GM19395 (cell line): ENCODE results near the gene ATG9A.

ENCODE experiments used
- ATAC-seq: cut with Tn5 transposase; IDR thresholded peaks from one replicate; pipeline ENCODE4 v1.9.1; 2021; ENCODE audit warnings: mild to moderate bottlenecking, moderate library complexity; ENCODE audit not compliant: unreplicated experiment

ATG9A gene

DNA sequence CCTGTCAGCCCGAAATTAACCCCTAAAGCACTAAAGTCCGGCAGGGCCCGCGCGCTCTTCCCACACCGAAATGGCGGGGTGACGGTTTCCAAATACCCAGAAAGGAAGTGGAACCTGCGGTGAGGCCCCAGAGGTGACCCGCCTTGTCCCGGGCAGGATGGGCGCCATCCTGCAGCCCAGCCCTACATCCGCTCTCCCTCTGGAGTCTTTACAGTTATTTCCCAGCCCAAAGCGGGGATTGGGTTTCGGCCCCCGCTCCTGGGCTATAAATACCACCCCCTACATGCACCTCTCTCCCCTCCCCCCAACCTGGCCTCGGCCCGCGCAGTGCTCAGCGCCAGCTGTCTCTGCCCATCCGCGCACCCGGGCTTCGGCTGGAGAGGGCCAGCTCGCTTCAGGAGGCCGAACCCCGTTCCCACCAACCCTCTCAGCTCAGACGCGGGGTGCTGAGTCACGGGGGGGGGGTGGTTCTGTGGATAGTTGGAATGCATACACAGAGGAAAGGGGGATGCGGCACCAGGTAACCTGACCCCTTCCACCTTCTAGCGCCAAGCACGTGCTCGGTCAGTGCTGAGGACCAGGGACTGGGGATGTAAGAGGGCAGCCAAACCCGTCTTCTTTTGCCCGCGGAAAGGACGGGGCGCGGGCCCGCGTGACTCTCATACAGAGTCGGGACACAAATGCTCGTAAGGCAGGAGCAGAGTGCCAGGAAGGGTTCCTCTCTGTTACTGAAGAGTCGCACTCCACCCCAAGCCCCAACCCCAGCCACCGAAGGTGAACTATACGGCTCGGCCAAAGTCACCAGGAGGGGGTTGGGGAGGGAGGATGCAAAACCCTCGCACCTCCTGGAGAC is 23.7 kb upstream of the ATG9A start, which contains the start of gene TUBA4B:
TSS of gene TUBA4B (plus strand) at position 344 of the 853 bp plus-strand sequence. CDS start at position 509, 165 bp downstream.
- peak; percentile 23 for ATAC-seq

DNA sequence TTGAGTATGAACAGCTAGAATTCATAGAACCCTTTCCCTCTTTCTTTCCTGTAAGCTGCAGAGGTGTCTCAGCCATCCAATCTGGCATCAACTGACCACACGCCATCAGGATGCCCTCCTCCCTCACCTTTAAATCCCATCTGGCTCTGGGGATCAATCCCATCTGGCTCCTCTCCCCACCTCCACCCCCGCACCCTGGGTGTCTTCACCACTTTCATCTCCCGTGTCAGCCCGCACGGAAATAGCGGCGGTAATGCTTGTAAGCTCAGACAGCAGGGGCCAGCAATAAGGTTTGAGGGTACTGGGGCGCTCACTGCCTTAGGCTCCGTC is 23.1 kb upstream of the ATG9A start:
- ATAC-seq: no peak

DNA sequence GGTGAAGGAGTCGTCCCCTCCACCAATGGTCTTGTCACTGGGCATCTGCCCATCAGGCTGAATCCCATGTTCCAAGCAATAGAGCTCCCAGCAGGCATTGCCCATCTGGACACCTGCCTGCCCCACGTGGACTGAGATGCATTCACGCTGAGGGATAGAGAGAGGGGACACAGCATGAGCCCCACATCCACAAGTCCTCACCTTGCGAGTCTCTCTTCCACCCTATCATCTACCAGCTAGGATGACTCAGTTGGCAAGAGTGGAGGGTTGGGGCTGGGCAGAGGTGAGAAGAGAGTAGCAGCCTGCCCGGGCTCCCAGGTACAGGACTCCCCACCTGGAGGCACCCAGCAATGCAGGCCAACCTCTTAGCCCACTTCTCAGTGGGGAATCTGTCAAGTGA is 22.6 kb upstream of the ATG9A start:
- ATAC-seq: no peak

DNA sequence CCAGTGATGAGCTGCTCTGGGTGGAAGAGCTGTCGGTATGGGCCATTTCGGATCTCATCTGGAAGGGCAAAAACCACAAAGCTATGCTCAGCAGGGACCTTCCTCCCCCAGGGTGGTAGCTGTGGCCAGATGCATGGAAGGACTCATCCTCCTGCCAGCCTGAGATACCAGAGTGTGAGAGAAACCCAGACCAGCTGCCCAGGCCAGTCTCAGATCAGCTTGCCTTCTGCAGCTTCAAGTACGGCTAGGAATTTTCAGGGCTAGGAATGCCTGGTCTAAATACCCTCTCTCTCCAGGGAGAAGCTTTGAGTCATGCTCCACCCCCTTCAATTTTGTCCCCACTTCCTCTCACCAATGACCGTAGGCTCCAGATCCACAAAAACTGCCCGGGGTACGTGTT is 22.2 kb upstream of the ATG9A start:
- no peak for ATAC-seq

DNA sequence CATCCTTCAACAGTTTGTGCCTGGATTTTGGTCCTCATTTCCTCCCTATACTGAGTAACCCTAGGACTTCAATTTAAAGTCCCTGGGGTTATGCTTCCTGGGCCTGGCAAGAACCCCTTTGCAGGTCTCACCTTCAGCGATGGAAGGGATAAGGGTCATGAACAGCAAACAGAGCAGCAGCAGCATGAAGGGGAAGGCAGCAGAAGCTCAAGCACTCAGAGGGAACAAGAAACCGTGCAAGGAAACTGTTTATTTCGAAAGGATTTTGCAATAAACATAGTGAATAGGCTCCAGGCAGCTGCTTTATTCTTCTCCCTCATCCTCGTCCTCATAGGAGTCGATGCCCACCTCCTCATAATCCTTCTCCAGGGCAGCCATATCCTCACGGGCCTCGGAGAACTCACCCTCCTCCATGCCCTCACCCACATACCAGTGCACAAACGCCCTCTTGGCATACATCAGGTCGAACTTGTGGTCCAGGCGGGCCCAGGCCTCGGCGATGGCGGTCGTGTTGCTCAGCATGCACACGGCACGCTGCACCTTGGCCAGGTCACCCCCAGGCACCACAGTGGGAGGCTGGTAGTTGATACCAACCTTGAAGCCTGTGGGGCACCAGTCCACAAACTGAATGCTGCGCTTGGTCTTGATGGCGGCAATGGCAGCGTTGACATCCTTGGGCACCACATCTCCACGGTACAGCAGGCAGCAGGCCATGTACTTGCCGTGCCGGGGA is 20.8 kb upstream of the ATG9A start:
- ATAC-seq: no peak

DNA sequence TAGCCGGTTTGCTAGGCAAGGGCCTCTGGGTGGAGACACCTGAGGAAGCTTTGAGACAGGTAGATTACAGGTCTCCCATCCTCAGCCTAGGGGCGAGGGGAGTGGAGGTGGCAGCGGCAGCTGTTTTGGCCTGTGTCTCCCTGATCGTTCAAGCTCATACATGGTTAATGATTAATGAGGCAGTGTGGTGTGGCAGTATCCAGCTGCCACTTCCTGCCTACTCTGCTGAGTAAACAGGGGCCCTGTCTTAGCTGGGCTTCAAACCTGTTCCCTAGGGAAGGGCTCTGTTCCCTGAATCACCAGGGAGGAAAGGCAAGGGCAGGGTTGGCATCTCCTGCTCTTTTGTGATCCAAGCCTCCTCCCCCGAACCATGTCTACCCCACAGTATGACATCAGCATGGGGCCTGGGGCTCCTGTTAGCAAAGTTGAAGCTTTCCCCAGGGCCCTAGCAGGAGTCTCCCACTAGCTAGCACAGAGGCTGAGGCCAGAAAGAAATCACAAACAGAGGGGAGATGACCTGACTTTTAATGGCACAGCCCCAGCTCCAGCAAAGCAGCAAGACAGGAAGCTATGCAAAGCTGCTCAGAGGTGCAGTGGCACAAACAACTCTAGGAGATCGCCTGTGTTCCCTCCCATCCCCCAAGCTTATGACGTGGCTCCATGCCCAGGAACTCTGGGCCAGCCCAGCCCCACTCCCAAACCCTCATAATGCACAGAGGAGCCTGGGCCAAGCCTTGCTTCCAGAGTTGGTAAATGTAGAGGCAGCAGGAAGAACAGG is 20.0 kb upstream of the ATG9A start:
- peak; percentile 52 for ATAC-seq

DNA sequence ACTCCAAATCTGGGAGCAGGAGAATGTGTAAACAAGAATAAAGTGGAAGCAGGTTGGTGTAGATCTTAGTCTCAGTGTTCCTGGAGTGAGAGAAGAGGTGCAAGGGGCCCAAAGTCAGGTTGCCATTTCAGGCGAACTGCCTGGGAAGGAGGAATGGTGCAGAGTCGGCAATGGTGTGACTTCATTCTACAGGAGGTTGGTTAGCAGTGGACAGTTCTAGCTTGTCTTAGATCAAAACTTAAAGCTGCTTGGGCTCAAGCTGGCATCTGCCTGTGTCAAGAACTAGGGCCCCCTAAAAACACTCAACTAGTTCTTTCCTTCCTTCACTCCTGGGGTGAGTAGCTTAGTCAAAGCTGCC is 19.4 kb upstream of the ATG9A start:
- no peak for ATAC-seq

DNA sequence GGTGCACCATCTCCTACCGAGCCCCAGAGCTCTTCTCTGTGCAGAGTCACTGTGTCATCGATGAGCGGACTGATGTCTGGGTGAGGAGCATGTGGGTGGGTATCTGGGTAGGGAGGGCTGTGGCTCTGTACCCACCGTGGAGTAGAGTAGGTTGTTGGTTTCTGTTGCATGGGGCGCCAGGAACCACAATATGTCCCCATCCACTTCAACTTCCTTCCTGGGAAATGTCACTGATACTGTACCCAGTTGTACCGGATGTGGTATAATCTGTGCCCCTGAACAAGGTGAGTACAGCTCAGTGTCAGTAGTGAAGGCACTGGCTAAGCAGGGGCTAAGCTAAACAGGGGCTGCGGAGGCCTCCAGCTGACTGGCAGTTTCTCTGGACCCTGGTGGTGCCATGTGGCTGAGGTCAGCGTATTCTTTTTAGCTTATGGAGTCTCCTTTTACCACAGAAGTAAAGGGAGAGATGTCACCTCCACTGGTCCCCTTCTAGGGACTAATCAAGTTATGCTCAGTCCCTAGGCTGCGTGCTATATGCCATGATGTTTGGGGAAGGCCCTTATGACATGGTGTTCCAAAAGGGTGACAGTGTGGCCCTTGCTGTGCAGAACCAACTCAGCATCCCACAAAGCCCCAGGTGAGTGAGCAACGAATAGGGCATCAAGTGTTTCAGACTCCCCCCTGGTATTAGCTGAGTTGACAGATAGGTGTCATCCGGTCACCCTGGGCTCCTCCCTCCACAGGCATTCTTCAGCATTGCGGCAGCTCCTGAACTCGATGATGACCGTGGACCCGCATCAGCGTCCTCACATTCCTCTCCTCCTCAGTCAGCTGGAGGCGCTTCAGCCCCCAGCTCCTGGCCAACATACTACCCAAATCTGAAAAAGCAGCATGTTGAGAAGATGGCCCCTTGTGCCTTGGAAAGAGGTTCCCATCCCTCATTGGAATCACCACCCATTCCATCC is 18.5 kb upstream of the ATG9A start:
- ATAC-seq: no peak

DNA sequence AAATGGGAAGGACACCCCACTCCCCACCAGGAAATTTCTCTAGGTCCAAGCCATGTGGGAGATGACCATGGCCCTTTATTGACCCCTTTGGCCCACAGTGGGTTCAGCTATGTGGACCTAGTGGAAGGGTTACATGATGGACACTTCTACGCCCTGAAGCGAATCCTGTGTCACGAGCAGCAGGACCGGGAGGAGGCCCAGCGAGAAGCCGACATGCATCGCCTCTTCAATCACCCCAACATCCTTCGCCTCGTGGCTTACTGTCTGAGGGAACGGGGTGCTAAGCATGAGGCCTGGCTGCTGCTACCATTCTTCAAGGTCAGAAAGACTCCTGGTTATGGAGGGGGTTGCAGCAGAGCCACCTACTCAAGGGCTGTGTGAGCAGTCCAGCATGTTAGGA is 17.1 kb upstream of the ATG9A start:
- ATAC-seq: no peak

DNA sequence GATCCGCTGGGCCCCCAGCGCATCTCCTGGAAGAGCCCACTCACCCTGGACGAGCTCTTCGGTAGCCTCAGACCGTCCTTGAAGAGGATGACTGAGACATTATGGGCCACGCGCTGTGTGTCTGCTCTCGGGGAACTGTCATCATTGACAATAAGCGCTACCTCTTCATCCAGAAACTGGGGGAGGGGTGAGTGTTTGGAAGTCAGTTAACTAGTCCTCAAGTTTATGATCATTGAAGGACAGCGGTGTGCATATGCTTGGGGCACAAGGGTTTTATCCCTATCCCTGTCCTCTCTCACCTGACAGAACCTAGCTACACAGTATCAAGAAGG is 16.4 kb upstream of the ATG9A start:
- no peak for ATAC-seq

DNA sequence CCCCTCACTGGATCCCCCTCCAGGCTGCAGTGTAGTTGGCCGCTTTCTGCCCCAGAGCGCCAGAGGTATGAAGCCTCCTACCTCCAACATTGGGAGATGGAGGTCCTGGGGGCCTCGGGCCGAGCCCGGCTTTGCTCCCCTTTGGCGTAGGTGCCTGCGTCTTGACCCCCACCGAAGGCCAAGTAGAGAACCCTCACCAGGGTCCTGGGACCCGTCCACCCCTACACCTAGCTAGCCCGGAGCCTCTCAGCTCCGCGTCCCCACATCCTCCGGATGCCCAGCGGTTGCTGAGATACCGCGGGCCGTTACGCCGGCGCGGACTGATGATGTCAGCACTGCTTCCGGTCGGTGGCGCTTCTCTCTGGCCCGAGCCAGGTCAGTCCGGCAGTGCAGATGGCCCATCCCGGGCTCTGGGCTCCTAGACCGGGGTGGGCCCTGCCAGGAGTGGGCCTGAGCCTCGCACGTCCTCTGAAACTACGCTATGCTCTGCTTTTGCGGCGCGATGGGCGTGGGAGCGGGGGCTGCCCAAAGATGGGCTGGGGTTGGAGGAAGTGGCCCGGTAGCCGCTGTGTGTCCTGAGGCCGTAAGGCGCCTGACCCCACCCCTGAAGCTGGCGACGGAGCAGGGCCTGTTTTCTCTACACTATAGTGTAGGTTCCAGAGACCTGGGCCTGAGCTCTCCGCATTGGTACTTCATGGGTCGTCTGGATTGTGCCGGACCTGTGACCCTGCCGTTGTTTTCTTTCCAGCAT is 15.9 kb upstream of the ATG9A start, which contains the start of the genes GLB1L and STK16:
TSS of gene GLB1L (minus strand) at position 297 of the 751 bp plus-strand sequence. CDS start 1,871 bp downstream, outside the sequence.
TSS of gene STK16 (plus strand) at position 332 of the 751 bp plus-strand sequence. CDS start 521 bp downstream, outside the sequence.
- peak; percentile 69 for ATAC-seq

DNA sequence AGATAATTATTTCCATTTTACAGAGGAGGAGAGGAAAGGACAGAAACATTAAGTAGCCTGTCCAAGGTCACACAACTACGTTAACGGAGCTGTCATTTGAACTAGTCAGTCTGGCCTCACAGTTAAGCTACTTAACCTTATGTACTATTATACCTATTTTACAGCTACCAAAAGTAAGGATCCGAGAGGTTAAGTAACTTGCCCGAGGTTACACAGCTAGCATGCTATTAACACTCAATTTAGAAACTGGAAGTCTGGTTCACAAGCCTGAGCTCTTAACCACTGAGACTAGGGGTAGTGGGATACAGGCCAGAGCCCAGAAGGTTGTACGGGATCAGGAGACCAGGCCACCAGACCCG is 15.3 kb upstream of the ATG9A start:
- ATAC-seq: no peak

DNA sequence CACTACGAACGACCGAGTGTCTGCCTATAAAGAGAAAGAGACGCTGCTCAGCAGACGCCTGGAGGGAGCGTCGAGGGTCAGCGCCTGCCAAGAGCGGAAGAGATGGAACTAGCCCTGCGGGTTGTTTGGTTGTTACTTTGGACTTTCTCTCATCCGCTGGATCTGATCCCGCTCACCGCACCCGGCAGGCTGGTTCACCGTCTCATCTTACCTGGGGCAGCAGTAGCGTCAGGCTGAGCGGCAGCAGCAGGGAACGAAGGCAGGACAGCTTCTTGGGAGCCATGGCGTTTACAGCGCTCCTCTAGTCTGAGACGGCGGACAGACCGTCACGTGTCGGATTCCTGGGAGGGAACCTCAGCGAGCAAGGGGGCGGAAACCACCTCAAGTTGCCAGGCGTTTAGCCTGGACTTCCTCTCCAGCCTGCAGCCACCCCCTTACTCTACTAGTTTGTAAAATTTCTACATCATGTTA is 13.9 kb upstream of the ATG9A start:
- ATAC-seq: no peak

DNA sequence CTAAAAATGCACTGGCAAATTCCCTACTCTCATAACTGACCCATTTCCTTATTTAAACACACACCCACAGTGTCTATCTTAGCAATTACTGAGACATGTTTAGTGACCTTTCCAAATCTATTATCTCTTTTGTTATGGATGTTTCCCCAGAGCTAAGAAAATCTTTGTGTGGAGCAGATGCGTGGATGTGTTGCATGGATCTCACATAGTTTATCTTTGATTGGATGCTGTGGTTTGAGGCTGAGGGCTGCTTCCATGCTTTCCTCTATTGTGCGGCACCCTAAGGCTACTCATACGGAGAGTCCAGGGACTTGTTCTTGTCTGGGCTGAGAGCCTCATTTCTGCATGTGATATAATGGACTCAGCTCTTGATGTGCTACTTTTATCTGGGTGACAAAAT is 4.9 kb upstream of the ATG9A start:
- ATAC-seq: no peak

DNA sequence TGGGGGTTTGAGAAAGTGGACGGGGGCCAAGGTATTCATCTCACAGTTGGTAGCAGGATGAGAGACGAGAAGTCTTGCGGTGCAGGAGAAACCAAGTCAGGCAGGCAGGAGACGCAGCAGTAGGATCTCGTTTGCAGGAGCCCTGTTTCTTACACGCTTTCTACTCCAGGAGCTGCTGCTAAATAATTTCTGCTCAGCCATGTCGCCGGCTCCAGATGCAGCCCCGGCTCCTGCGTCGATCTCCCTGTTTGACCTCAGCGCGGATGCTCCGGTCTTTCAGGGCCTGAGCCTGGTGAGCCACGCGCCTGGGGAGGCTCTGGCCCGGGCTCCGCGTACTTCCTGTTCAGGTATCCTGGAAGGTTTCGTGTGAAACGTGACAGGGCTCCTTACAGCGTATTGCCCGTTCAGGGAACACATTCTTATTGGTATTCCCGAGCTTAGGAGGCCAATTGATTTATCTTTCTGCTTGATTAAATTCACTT is 664 bp upstream of the ATG9A start:
- peak; percentile 19 for ATAC-seq

DNA sequence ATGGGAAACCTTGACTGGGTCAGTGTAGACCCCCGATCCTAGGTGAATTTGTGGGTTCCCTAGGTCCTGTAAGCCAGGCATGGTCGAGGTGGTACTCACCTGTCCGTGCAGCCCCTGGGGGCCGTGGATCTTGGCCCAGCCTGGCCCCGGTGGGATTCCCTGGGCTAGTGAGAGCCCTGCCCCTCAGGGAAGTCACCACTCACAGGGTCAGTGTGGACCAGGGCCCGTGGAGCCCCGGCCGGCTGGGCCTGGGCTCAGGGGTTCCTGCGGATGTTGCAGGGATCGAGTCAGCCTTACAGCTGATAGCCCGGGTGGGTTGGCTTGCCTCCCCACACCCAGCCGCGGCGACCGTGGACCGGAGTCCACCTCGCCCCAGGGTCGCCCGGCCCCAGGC is 528 bp downstream of the ATG9A start:
- ATAC-seq: peak; percentile 21

DNA sequence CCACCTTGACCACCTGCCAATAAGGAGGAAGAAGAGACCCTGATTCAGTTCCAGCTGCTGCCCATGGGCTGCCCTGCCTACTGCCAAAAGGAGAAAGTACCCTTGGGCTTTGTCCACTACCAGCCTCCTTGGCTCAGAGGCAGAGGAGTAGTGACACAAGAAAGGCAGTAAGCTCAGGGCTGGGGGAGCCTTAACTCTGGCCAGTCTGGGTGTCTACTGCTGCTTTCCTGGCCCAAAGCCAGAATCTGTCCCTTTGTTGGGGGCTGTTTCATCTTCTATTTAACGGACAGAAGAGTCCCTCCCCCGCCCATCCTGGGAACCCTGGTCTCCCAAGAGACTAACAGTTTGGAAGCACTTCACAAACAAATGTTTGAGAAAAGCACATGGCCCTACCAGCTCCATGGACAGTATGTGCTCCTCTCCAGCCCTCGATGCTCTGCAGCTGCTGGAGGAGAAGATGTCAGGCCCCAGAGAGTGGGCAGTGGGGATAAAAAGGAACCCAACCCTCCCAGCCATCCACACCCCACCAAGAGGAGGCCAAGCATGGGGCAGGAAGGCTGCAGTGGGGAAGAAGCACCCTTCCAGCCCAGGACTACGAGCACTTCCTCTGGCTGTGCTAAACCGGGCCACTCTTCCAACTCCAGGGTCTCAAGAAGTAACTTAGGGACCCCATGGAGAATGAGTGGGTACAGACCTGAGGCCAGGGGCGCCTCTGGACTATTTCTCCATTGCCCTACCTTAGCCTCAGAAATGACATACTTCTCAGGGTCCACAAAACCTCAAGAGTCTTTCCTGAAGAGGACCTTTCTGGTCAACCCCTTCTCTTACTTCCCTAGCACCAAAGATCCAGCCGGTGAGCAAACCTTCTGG is 1.2 kb downstream of the ATG9A start:
- no peak for ATAC-seq

DNA sequence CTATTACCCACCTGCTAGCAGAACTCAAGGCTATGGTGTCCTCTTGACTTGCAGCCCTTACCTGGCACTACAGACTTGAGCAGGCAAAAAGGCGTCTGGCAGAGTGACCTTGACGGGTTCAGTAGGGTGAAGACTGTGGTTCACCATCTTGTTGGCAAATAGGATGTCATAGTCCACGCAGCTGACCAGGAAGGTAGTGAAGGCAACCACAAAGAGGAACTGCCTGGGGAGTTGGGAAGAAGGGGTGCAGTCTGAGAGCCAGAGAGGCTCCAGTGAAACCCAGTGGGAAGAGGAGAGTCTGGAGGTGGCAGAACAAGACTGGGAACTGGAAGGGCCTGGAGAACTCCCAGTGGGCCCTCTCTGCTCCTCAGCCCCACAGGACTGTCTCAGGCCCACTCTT is 4.1 kb downstream of the ATG9A start:
- ATAC-seq: no peak
